CD8-positive, alpha-beta memory T cell (primary cell): ENCODE measurements around the gene TMEM130. TPM values are rescaled to one million over a fixed set of nuclear protein-coding genes. Genes with fewer than 3 reads are reported as not detected.

Experiments used
- CTCF ChIA-PET: fragments of 350-600 bp; sonication (Branson Sonifier 250); formaldehyde crosslinking; loops from one replicate; lab custom pipeline; 2021; ENCODE audit warnings: antibody characterized with exemption; lab: Charles Lee
- POLR2A ChIA-PET: fragments of 350-600 bp; sonication (Branson Sonifier 250); formaldehyde crosslinking; loops from one replicate; lab custom pipeline; 2021; ENCODE audit warnings: antibody characterized with exemption; lab: Charles Lee
- DNase-seq, 5 donors: peaks; one replicate each; pipeline versions ENCODE4 v3.0.0 to v3.0.0-alpha.2; 2020 to 2022; ENCODE audit warnings: mixed read lengths in 1 of 5
- H3K27ac ChIP-seq: one replicate; pipeline ENCODE4 v1.7.0; 2013; ENCODE audit warnings: low read depth, mild to moderate bottlenecking, low read length, moderate library complexity
- H3K27me3 ChIP-seq: 2 replicates; pipeline ENCODE4 v1.7.0; 2013; ENCODE audit warnings: low read length, mild to moderate bottlenecking; ENCODE audit not compliant: insufficient read depth, poor library complexity, severe bottlenecking
- H3K36me3 ChIP-seq: 2 replicates; pipeline ENCODE4 v1.7.0; 2013; ENCODE audit warnings: mild to moderate bottlenecking, low read length, moderate library complexity; ENCODE audit not compliant: insufficient read depth
- H3K4me1 ChIP-seq: 2 replicates; pipeline ENCODE4 v1.7.0; 2013; ENCODE audit warnings: mild to moderate bottlenecking, low read length, moderate library complexity; ENCODE audit not compliant: insufficient read depth
- H3K4me3 ChIP-seq: 2 replicates; pipeline ENCODE4 v1.7.0; 2013; ENCODE audit warnings: mild to moderate bottlenecking, low read length
- H3K9me3 ChIP-seq: 2 replicates; pipeline ENCODE4 v1.7.0; 2013; ENCODE audit warnings: mild to moderate bottlenecking, low read length
- H3K27ac Mint-ChIP-seq, 8 donors: one replicate each; pipeline ENCODE4 v1.8.0; 2020 to 2021; ENCODE audit warnings: mixed read lengths in 8 of 8, mild to moderate bottlenecking in 6 of 8, inconsistent platforms in 3 of 8, moderate library complexity in 3 of 8
- H3K27me3 Mint-ChIP-seq, 2 donors: one replicate each; pipeline ENCODE4 v1.8.0; 2020 to 2021; ENCODE audit warnings: mixed read lengths in 2 of 2, mild to moderate bottlenecking in 1 of 2, moderate library complexity in 1 of 2
- H3K36me3 Mint-ChIP-seq, 3 donors: one replicate each; pipeline ENCODE4 v1.8.0; 2020 to 2021; ENCODE audit warnings: mixed read lengths in 3 of 3, inconsistent platforms in 1 of 3, mild to moderate bottlenecking in 1 of 3
- H3K4me1 Mint-ChIP-seq, 3 donors: one replicate each; pipeline ENCODE4 v1.8.0; 2020 to 2021; ENCODE audit warnings: mixed read lengths in 3 of 3, inconsistent platforms in 1 of 3, mild to moderate bottlenecking in 1 of 3
- H3K4me3 Mint-ChIP-seq, 7 donors: one replicate each; pipeline ENCODE4 v1.8.0; 2020 to 2021; ENCODE audit warnings: mixed read lengths in 7 of 7, mild to moderate bottlenecking in 6 of 7, moderate library complexity in 4 of 7, inconsistent platforms in 2 of 7
- H3K9me3 Mint-ChIP-seq, 5 donors: one replicate each; pipeline ENCODE4 v1.8.0; 2020 to 2022; ENCODE audit warnings: mixed read lengths in 5 of 5, mild to moderate bottlenecking in 3 of 5, moderate library complexity in 2 of 5, inconsistent platforms in 1 of 5
- polyA plus RNA-seq: library from polyadenylated mRNA; unstranded; fragments of 300-500 nt; fragmentation: Illumina TruSeq; gene quantifications from one replicate; pipeline ENCODE4 v1.2.3, GENCODE V29; 2021
- total RNA-seq, 2 experiments: library from RNA; stranded (reverse); gene quantifications; one replicate each; pipeline ENCODE4 v1.2.3, GENCODE V29; 2021

Gene TMEM130
- total and polyA plus RNA-seq, 3 experiments from 2014 or later: not detected

DNA sequence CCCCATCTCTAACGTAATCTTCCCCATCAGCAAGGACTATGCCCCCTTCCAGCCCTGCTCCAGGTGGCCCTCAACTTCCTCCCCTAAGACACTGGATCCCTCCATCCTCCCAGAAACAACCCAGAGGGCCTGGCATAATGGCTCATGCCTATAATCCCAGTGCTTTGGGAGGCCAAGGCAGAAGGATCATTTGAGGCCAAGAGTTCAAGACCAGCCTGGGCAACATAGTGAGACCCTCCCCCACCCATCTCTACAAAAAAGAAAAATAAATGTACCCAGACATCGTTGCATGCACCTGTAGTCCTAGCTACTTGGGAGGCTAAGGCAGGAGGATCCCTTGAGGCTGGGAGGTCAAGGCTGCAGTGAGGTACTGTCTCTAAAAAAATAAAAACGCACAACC, 42.6 kb downstream of the TMEM130 start:
- Histone ChIP-seq H3K27me3 (no peaks in the 10 kb centered on the region), H3K9me3 (no peaks in the 10 kb centered on the region), H3K27ac (no peak overlapping the region), H3K36me3 (no peaks in the 10 kb centered on the region), H3K4me1 (no peaks in the 10 kb centered on the region), H3K4me3 (no peak overlapping the region)
- H3K9me3 Mint-ChIP-seq: no peaks in the 10 kb centered on the region
- H3K27ac Mint-ChIP-seq: no peak overlapping the region
- DNase-seq: no peak
- no peak overlapping the region for H3K4me3 Mint-ChIP-seq
- H3K27me3 Mint-ChIP-seq: peaks cover 11 to 20% of the 10 kb centered on the region in 2 donors
- no peaks in the 10 kb centered on the region for H3K4me1 Mint-ChIP-seq
- CTCF ChIA-PET: interaction anchor here (1.3 kb wide), 1 partner anchor 14 kb away, joined by 3 read pairs; no protein-coding TSS in a partner anchor
- POLR2A ChIA-PET: no interaction called here
- H3K36me3 Mint-ChIP-seq: no peaks in the 10 kb centered on the region

DNA sequence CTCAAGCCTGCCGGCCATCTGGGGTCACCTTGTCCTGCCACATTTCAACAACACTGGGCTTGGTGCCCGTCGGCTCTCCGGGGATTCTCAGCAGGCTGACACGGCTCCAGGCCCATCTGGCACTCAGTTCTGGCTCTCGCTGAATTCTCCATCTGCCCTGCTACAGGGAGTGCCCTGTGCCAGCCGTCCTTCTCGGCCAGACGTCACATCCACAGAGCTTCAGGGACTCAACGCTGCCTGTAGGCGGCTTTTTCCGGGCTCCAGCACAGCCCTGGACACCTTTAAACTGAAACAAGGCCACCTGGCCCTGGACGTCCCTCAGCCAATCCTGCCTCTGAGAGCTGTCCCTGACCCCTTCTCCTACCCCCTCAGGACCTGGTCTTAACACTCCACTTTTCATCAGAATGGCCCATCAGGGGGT, 43.0 kb downstream of the TMEM130 start:
- no peaks in the 10 kb centered on the region for H3K36me3 Mint-ChIP-seq
- no peak overlapping the region for H3K4me3 ChIP-seq
- no peaks in the 10 kb centered on the region for H3K4me1 Mint-ChIP-seq
- ChIA-PET CTCF (interaction anchor here (1.3 kb wide), 1 partner anchor 14 kb away, joined by 3 read pairs; no protein-coding TSS in a partner anchor), POLR2A (no interaction called here)
- H3K4me1 ChIP-seq: no peaks in the 10 kb centered on the region
- no peaks in the 10 kb centered on the region for H3K36me3 ChIP-seq
- peaks cover 11 to 20% of the 10 kb centered on the region in 2 donors for H3K27me3 Mint-ChIP-seq
- DNase-seq: no peak
- H3K27me3 ChIP-seq: no peaks in the 10 kb centered on the region
- no peaks in the 10 kb centered on the region for H3K9me3 Mint-ChIP-seq
- no peak overlapping the region for H3K27ac Mint-ChIP-seq
- no peak overlapping the region for H3K27ac ChIP-seq
- H3K9me3 ChIP-seq: no peaks in the 10 kb centered on the region
- H3K4me3 Mint-ChIP-seq: no peak overlapping the region

DNA sequence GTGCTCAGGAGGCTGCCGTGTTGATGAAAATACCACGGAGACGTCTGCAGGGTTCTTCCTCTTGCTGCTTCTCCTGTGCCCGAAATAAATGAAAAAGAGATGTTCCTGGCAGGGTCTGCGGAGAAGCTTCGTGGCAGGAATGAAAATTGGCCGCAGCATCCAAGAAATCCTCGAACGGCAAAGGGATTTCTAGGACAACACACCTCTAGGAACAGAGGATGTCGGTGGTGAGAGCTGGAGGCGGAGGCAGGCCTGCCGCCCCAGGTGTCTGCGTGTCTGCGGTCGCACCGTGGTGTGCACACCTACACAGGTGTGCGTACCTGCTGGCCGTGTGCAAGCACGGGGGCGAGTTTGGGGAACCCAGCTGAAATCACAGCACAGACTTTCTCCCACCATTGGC, 43.4 kb downstream of the TMEM130 start:
- POLR2A ChIA-PET: no interaction called here

DNA sequence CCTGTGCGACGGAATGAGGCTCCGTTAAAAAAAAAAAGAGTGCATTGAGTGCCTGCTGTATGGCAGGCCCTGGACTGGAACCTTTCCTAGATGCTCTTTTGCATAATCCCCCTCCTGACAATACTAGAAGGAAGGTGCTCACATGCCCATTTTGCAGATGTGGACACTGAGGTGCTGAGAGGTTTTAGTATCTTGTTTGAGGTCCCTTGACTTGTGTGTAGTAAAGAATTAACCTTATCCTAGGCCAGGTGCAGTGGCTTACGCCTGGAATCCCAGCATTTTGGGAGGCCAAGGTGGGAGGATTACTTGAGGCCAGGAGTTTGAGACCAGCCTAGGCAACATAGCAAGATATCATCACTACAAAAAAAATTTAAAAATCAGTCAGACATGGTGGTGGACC, 46.6 kb downstream of the TMEM130 start:
- POLR2A ChIA-PET: no interaction called here
- Mint-ChIP-seq H3K4me1 (no peaks in the 10 kb centered on the region), H3K36me3 (no peaks in the 10 kb centered on the region), H3K27me3 (peaks cover 9 to 24% of the 10 kb centered on the region in 2 donors), H3K9me3 (no peaks in the 10 kb centered on the region), H3K27ac (no peak overlapping the region), H3K4me3 (no peak overlapping the region)
- no peak for DNase-seq
- H3K4me3 ChIP-seq: no peak overlapping the region
- H3K27me3 ChIP-seq: no peaks in the 10 kb centered on the region
- H3K9me3 ChIP-seq: no peaks in the 10 kb centered on the region
- CTCF ChIA-PET: no interaction called here
- H3K36me3 ChIP-seq: no peaks in the 10 kb centered on the region
- no peak overlapping the region for H3K27ac ChIP-seq
- no peaks in the 10 kb centered on the region for H3K4me1 ChIP-seq

More for the DNA sequence above, 43.4 kb downstream of the TMEM130 start:
- Mint-ChIP-seq H3K4me3 (no peak overlapping the region), H3K27ac (no peak overlapping the region), H3K36me3 (no peaks in the 10 kb centered on the region), H3K9me3 (no peaks in the 10 kb centered on the region), H3K27me3 (peaks cover 11 to 20% of the 10 kb centered on the region in 2 donors), H3K4me1 (no peaks in the 10 kb centered on the region)
- CTCF ChIA-PET: no interaction called here
- Histone ChIP-seq H3K36me3 (no peaks in the 10 kb centered on the region), H3K27me3 (no peaks in the 10 kb centered on the region), H3K9me3 (no peaks in the 10 kb centered on the region), H3K4me3 (no peak overlapping the region), H3K4me1 (no peaks in the 10 kb centered on the region), H3K27ac (no peak overlapping the region)
- no peak for DNase-seq

DNA sequence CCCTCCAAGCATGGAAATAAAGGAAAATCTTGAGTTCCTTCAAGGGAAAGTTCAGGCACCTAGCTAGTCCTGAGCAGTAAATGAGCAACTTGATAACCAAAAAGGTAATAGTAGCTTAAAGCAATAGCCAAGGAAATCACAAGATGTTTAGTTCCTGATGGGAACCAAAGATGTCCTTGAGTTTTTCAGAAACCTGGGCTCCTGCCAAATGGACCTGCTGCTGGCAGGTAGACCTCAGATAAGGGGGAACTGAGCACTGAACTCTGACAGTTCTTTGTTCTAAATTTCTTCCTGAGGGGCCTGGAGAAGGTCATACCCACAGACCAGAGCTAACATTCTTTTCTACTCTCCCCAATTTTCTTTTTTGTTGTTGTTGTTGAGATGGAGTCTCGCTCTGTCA, 48.5 kb downstream of the TMEM130 start:
- ChIA-PET CTCF (no interaction called here), POLR2A (no interaction called here)
- Mint-ChIP-seq H3K9me3 (no peaks in the 10 kb centered on the region), H3K27me3 (peaks cover 12 to 26% of the 10 kb centered on the region in 2 donors), H3K36me3 (no peaks in the 10 kb centered on the region), H3K27ac (no peak overlapping the region), H3K4me1 (no peaks in the 10 kb centered on the region), H3K4me3 (no peak overlapping the region)
- Histone ChIP-seq H3K4me1 (no peaks in the 10 kb centered on the region), H3K27me3 (no peaks in the 10 kb centered on the region), H3K36me3 (no peaks in the 10 kb centered on the region), H3K4me3 (no peak overlapping the region), H3K27ac (no peak overlapping the region), H3K9me3 (no peaks in the 10 kb centered on the region)
- no peak for DNase-seq

DNA sequence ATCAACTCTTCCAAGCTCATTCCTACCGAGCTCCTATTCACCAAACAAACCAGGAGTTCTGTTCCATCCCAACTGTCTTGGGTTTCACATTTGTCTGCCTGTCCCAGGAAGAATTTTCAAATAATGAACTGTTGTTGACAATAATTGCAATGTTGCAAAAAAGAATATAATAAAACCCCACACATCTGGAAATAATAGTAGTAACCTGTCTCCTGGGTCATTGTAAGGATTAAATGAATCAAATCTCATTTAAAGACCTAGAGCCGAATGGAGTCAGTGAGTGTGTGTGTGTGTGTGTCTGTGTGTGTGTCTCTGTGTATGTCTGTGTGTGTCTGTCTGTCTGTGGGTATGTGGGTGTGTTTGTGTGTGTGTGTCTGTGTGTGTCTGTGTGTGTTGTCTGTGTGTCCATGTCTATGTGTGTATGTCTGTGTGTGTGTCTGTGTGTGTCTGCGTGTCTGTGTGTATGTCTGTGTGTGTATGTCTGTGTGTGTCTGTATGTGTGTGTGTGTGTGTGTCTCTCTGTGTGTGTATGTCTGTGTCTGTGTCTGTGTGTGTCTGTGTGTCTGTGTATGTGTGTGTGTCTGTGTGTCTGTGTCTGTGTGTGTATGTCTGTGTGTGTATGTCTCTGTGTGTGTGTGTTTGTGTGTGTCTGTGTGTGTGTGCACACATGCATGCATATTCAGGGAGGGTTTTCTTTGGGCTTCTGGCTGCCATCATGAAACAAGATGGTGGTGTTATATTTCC, 52.7 kb downstream of the TMEM130 start:
- Mint-ChIP-seq H3K36me3 (no peaks in the 10 kb centered on the region), H3K4me1 (no peaks in the 10 kb centered on the region), H3K27ac (peak overlapping the region in 1 of 8 donors; percentile 47), H3K9me3 (no peaks in the 10 kb centered on the region), H3K4me3 (no peak overlapping the region), H3K27me3 (peaks cover 6 to 28% of the 10 kb centered on the region in 2 donors)
- POLR2A ChIA-PET: no interaction called here
- no peaks in the 10 kb centered on the region for H3K36me3 ChIP-seq
- no peak overlapping the region for H3K4me3 ChIP-seq
- no peaks in the 10 kb centered on the region for H3K27me3 ChIP-seq
- no peak for DNase-seq
- H3K4me1 ChIP-seq: no peaks in the 10 kb centered on the region
- CTCF ChIA-PET: no interaction called here
- H3K27ac ChIP-seq: no peak overlapping the region
- no peaks in the 10 kb centered on the region for H3K9me3 ChIP-seq

DNA sequence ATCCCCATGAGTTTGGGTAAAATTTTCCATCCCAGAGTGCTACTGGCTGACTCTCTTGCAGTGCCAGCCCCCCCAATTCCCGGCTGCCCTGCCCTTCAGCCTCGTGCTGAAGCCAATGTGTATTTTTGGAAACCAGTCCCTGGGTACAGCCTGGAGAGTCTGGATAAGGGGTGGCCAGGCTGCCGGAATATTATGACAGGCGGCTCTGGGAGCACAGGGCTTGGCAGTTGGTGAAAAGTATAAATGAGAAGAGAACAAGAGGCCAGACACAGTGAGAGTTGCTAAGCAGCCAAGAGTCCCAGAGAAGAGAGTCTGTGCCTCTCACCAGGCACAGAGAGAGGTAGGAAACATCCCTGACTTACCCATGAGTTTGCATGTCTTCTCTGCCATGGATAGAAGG, 53.6 kb downstream of the TMEM130 start:
- ChIA-PET CTCF (no interaction called here), POLR2A (no interaction called here)
- Histone ChIP-seq H3K27me3 (no peaks in the 10 kb centered on the region), H3K4me1 (no peaks in the 10 kb centered on the region), H3K9me3 (no peaks in the 10 kb centered on the region), H3K36me3 (no peaks in the 10 kb centered on the region), H3K27ac (no peak overlapping the region), H3K4me3 (no peak overlapping the region)
- Mint-ChIP-seq H3K4me1 (no peaks in the 10 kb centered on the region), H3K27ac (no peak overlapping the region), H3K27me3 (peaks cover 6 to 28% of the 10 kb centered on the region in 2 donors), H3K9me3 (no peaks in the 10 kb centered on the region), H3K4me3 (no peak overlapping the region), H3K36me3 (no peaks in the 10 kb centered on the region)
- no peak for DNase-seq

DNA sequence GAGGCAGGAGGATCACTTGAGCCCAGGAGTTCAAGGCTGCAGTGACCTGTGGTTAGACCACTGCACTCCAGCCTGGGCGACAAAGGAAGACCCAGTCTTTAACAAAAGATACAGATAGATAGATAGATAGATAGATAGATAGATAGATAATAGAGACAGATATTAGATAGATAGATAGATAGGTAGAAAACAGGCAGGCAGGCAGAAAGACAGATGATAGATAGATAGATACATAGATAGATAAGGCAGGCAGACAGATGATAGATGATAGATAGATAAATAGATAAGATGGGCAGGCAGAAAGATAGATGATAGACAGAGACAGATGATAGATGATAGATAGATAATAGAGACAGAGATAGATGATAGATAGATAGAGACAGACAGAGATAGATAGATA, 54.5 kb downstream of the TMEM130 start:
- Mint-ChIP-seq H3K9me3 (no peaks in the 10 kb centered on the region), H3K4me1 (no peaks in the 10 kb centered on the region), H3K27ac (no peak overlapping the region), H3K4me3 (no peak overlapping the region), H3K36me3 (no peaks in the 10 kb centered on the region), H3K27me3 (peaks cover 6 to 23% of the 10 kb centered on the region in 2 donors)
- POLR2A ChIA-PET: no interaction called here
- CTCF ChIA-PET: no interaction called here
- H3K9me3 ChIP-seq: no peaks in the 10 kb centered on the region
- no peak overlapping the region for H3K27ac ChIP-seq
- DNase-seq: no peak
- no peak overlapping the region for H3K4me3 ChIP-seq
- no peaks in the 10 kb centered on the region for H3K4me1 ChIP-seq
- H3K27me3 ChIP-seq: no peaks in the 10 kb centered on the region
- H3K36me3 ChIP-seq: no peaks in the 10 kb centered on the region
